SKM-1 (cell line): Measurements from ENCODE around the gene STRN.

Experiments
- DNase-seq: peaks from one replicate; lab custom pipeline; 2025; ENCODE audit not compliant: unreplicated experiment; lab: John Stamatoyannopoulos, UW

Gene STRN

DNA sequence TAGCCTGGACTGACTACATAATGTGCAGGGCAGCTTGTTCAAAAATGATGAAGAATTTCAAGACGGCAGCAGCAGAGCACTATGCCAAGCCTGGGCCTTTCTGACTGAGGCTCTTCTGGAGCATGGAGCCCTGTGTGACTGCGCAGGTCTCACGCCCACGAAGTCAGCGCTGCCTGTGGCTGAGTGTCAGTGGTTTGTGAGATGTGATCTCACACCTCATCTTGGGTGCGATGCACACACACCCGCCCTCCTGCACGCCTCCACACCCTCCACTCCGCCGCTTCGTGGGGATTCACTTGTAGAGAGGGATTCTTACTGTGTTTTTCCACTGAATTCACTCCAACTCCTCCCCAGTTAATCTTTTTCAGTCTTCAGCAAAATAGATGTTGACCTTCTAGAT, 166.0 kb downstream of the STRN start:
- DNase-seq: no peak

- DNase-seq: no peak
These were observed 167.6 kb downstream of the STRN start for GRCh38 chr2:36798724-36799123.

GRCh38 chr2:36797324-36798070, 168.8 kb downstream of the STRN start:
- DNase-seq: no peak
